GM12801 (cell line): Measurements from ENCODE around the gene SPDYC.

Experiments used
- CTCF ChIP-seq: IDR thresholded peaks from one replicate; pipeline ENCODE4 v1.5.1; 2011; ENCODE audit warnings: control low read depth; ENCODE audit not compliant: insufficient read length; ENCODE audit errors: extremely low read depth

Gene SPDYC

GRCh38 chr11:65188486-65188885, 18.5 kb downstream of the SPDYC start:
- no peak for TF ChIP-seq CTCF

- no peak for TF ChIP-seq CTCF
Measured at GRCh38 chr11:65189191-65189590, 19.2 kb downstream of the SPDYC start.

GRCh38 chr11:65194564-65194963, 24.5 kb downstream of the SPDYC start:
- no peak for TF ChIP-seq CTCF

DNA sequence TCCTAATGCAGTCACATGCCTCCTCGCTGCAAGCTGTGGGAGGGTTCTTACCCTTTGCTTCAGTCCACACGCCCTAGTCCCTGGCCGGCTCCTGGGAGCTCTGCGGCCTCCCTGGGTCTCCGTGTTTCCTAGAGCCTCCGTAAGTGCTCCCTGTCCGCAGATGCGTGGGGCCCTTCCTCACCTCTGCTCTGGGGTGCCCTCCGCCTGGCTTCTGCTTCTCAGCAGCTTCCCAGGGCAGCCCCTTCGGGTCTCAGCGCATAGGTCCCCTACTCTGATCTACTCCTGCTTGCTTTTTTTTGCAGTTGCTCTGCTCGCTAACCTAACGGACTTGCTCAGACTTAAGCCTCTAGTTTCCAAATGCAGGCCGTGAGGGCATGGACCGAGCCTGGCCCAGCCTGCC, 34.1 kb downstream of the SPDYC start:
- no peak for TF ChIP-seq CTCF

GRCh38 chr11:65204646-65205601, 34.9 kb downstream of the SPDYC start:
- TF ChIP-seq CTCF = no peak

DNA sequence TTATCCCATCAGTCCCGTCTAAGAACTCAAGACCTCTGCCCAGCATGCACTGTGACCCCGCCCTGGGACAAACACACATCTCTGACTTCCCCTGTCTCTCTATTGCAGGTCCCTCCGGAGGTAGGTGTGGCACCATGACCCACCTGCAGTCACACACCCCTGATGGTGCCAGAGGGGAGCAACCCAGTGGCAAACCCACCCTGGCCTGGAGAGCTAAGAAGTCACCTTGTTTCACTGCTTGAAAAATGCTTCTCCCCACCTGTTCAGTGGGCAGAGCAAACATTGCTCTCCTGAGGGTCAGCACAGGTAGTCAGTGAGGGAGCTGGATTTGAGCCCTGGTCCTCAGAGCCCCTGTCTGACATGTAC, 35.6 kb downstream of the SPDYC start:
- TF ChIP-seq CTCF = no peak

GRCh38 chr11:65206441-65206841, 36.4 kb downstream of the SPDYC start:
- no peak for TF ChIP-seq CTCF

DNA sequence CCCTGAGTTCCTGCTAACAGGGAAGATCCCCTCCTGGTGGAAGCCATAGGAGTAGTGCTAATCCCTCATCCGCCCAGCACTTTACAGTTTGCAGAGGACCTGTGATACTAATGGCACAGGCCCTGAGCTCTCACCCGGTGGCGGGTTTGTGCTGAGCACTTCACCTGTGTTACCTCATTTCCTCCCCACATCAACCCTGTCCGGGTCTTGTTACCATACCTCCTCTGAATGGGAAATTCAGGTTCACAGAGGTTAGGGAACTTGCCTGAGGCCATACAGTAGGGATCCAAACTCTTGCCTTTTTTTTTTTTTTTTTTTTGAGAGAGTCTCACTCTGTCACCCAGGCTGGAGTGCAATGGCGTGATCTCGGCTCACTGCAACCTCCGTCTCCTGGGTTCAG, 36.9 kb downstream of the SPDYC start:
- no peak for TF ChIP-seq CTCF
